Activated CD8-positive, alpha-beta memory T cell treated with anti-CD3 and anti-CD28 coated beads for 36 hours (primary cell): ENCODE data around the gene PXT1. TPM values are rescaled to one million over a fixed set of nuclear protein-coding genes. Genes with fewer than 3 reads are reported as not detected.
"Not testable (repeated sequence)": the region's sequence is repeated elsewhere in the genome, so short reads cannot be mapped to it uniquely, and the experiment has no call there.

Source experiments
- CTCF ChIA-PET: fragments of 350-600 bp; sonication (Branson Sonifier 250); formaldehyde crosslinking; loops from one replicate; lab custom pipeline; 2021; ENCODE audit warnings: antibody characterized with exemption; lab: Charles Lee
- POLR2A ChIA-PET: fragments of 350-600 bp; sonication (Branson Sonifier 250); formaldehyde crosslinking; loops from one replicate; lab custom pipeline; 2021; ENCODE audit warnings: antibody characterized with exemption; lab: Charles Lee
- total RNA-seq, 2 experiments: library from RNA; stranded (reverse); gene quantifications; one replicate each; pipeline ENCODE4 v1.2.3, GENCODE V29; 2021

Gene PXT1
- total RNA-seq, 2 experiments from 2014 or later = 0.10 to 0.36 TPM

DNA sequence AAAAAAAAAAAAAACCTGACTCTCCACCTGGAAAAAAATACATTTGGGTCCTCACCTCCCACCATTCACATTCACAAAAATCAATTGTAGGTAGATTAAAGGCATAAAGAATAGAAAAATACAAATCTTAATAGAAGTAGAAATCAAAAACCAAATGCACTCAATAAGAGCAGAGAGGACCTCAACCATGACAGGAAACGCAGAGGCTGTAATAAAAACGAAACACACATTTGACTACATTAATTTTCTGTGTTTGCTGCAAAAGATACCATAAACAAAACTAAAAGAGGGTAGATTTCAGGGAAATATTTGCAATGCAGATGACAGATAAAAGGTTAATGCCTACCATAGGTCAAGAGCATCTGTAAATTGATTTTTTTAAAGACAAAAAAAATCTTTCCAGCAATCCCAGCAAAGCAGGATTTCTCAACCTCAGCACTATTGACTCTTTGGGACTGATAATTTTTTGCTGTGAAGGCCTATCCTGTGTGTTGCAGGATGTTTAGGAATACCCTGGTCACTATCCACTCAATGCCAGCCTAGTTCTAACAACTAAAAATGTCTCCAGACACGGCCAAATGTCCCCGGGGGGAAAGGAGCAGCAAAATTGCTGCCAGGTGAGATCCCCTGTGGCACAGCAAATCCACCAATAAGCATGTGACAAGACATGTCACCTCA, 64.3 kb downstream of the PXT1 start:
- ChIA-PET POLR2A (no interaction called here), CTCF (no interaction called here)

DNA sequence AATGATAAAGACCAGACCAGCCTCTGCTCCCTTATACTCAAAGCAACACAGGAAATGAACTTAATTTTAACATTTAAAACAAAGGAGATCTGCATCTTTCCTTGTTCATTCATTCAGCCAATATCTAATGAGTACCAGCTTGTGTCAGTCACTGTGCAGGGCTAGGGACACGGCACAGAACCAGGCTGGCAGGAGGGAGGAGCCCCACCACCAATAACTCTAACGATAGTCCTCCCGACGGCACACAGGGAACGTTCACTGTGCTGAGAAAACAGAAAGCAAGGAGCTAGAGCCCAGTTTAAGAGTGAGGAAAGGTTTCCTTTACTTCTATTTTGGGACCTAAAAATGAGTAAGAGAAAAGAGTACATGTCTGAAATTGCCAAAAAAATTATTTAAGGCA, 65.1 kb downstream of the PXT1 start:
- ChIA-PET CTCF (no interaction called here), POLR2A (no interaction called here)

DNA sequence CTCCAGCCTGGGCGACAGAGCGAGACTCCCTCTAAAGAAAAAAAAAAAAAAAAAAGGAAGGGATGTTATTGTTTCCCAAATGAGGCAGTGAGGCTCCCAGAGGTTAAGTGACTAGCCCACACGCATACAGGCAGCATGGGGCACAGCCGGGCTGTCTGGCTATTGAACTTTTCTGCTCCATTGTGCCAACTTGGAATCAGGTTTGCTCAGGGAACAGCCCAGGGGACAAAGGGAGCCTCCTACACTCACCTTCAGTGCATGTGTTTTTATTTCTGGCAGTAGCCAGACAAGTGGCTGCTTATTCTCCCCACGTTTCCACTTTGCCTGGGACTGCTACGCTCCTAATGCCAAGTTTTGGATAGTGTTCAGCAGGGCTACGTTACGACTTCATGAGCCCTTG, 65.9 kb downstream of the PXT1 start:
- CTCF ChIA-PET = no interaction called here
- POLR2A ChIA-PET = no interaction called here

DNA sequence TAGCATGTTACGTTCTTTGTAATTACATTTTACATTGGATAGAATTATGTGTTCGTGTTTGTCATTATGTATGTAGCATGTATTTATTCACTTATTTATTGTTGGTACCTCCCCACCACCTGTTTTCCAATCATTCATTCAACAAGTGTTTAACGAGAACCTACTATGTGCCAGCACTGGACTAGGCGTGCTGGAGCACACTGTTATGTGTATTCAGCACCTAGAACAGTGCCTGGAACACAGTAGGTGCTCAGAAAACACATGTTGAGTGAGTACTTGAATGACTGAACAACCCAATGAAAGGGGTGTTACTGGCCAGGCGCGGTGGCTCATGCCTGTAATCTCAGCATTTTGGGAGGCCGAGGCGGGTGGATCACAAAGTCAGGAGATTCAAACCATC, 66.5 kb downstream of the PXT1 start:
- ChIA-PET POLR2A (no interaction called here), CTCF (no interaction called here)

- CTCF ChIA-PET = no interaction called here
These were observed 67.0 kb downstream of the PXT1 start for GRCh38 chr6:36375644-36376155.

DNA sequence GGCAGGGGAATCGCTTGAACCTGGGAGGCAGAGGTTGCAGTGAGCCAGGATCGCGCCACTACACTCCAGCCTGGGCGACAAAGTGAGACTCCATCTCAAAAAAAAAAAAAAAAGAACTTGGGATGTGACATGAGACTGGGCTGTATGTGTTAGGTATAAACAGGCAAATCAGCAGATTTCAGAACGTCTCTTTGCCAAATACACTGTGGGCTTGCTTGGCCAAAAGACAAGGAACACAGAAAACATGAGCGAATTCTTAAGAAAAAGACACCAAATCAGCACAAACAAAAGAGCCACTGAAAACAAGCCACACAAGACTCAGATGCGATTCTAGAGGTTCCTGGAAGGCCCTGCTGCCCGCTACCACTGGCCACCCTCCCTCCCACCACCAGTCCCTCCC, 67.7 kb downstream of the PXT1 start:
- ChIA-PET POLR2A (no interaction called here), CTCF (no interaction called here)

More at GRCh38 chr6:36375644-36376155, 67.0 kb downstream of the PXT1 start:
- POLR2A ChIA-PET = no interaction called here

DNA sequence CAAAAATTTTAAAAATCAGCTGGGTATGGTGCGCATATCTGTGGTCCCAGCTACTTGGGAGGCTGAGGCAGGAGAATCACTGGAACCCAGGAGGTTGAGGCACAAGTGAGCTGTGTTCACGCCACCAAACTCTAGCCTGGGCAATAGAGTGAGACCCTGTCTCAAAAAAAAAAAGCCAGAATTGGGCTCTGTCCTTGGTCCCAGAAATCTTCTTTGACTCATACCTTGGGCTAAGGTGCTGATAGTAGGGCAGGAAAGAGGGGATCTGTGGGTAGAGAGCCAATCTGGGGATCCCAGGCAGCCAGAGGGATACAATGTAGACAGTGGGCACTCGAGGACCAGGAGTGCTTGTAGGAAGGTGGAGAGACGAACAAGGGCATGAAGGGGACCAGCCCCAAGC, 68.5 kb downstream of the PXT1 start:
- ChIA-PET CTCF (no interaction called here), POLR2A (no interaction called here)

GRCh38 chr6:36373368-36374019, 69.2 kb downstream of the PXT1 start:
- ChIA-PET POLR2A (no interaction called here), CTCF (no interaction called here)

DNA sequence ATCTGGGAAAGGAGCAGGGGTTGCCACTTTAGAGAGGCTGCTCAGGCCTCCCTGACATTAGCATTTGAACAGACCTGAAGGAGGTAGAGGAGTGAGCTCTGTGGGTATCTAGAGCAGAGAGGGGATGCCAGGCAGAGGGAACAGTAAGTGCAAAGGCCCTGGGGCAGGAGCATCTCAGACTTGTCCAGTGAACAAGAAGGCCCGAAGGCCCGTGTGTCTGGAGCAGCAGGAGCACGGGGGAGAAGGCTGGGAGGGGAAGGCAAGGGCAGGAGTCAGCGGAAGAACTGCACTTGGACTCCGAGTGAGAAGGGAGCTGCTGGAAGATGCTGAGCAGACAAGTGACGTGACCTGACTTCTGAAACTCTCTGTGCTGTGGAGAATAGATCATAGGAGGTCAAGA, 70.6 kb downstream of the PXT1 start:
- ChIA-PET POLR2A (no interaction called here), CTCF (no interaction called here)

DNA sequence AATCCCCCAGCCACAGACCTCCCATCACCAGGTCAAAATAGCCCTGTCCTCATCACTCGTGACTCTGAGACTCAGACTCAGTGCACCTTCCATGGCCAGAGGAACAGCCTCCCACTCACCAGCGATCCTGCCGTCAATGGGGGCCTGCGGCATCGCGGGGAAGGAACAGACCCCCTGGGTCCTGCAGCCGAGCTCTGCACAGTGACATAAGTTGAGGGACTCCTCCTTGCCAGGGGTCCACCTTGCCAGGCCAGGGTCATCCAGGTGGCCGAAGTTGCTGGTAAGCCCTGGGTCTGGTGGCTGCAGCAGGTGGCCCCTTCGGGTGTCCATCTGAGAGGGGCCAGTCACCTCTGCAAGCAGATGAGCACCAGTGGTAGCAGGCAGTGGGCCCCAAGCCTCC, 71.4 kb downstream of the PXT1 start:
- ChIA-PET CTCF (no interaction called here), POLR2A (no interaction called here)

- ChIA-PET CTCF (no interaction called here), POLR2A (no interaction called here)
These were observed 72.0 kb downstream of the PXT1 start for GRCh38 chr6:36370638-36371037.

DNA sequence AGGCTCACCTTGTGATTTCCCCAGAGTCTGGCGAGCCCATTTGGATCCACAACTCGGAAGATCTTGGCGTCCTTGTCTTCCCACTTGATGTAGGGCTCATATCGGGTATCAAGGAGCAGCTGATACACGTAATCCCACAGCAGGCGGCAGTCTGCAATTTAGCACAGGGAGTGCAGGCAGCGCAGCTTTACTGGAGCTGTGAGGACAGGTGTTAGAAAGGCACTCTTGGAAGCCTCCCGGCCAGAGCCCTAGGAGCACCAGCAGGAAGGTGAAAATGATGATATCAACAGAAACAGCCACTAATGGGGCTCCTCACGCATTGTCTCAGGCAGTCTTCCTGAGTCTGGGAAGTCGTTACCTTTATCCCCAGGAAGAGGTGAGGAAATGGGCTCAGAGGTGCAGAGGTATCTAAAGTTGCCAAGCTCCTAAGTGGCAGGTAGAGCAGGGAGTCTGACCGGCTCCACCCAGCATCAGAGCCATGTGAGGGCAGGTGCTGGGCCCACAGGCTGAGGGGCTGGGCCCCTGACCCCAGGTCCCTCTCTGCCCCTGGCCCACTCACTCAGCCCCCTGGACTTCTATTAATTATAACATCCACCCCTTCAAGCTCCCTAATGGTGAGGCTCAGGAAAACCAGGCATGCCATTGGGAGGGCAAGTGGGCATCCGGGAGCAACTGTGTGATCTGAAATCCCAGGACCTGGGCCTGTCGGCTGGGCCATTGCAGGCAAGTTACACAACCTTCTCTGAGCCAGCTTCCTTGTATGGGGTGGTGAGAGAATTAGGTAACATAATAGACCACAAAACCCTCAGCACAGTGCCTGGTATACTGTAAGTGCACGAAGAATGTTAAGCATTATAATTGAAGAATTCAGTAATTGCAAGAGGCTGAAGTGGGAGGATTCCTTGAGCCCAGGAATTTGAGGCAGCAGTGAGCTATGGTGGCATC, 73.5 kb downstream of the PXT1 start:
- CTCF ChIA-PET = interaction anchor here (0.6 kb wide), 1 partner anchor 738 kb away, joined by 4 read pairs; no protein-coding TSS in a partner anchor
- POLR2A ChIA-PET = no interaction called here

GRCh38 chr6:36368421-36368820, 74.2 kb downstream of the PXT1 start:
- ChIA-PET POLR2A (no interaction called here), CTCF (interaction anchor here (0.6 kb wide), 1 partner anchor 739 kb away, joined by 4 read pairs; no protein-coding TSS in a partner anchor)

GRCh38 chr6:36367743-36368142, 74.9 kb downstream of the PXT1 start:
- CTCF ChIA-PET = no interaction called here
- POLR2A ChIA-PET = no interaction called here

- ChIA-PET CTCF (no interaction called here), POLR2A (interaction anchor here (0.8 kb wide), 1 partner anchor 24 kb away, joined by 3 read pairs; no protein-coding TSS in a partner anchor)
These were observed 77.8 kb downstream of the PXT1 start for GRCh38 chr6:36364669-36365479.

- ChIA-PET POLR2A (interaction anchor here (0.8 kb wide), 1 partner anchor 23 kb away, joined by 3 read pairs; no protein-coding TSS in a partner anchor), CTCF (interaction anchor here (1.5 to 1.9 kb wide), 2 partner anchors 24 to 63 kb away, joined by 7 to 9 read pairs; no protein-coding TSS in a partner anchor)
These were observed 78.5 kb downstream of the PXT1 start for GRCh38 chr6:36364061-36364635.

GRCh38 chr6:36363371-36363752, 79.3 kb downstream of the PXT1 start:
- POLR2A ChIA-PET = not testable (repeated sequence)

More at GRCh38 chr6:36363371-36363752, 79.3 kb downstream of the PXT1 start:
- CTCF ChIA-PET = interaction anchor here (0.9 to 1.9 kb wide), 4 partner anchors 23 to 260 kb away, joined by 3 to 9 read pairs (median 6); no protein-coding TSS in a partner anchor
